PC-3 (cell line): ENCODE results near the gene PLPPR1. TPM values are rescaled to one million over a fixed set of nuclear protein-coding genes. Genes with fewer than 3 reads are reported as not detected.

Experiments used
- ATAC-seq: fragments of 200-7000 bp; cut with Tn5 transposase; 2 replicates; pipeline ENCODE4 v1.9.1; 2020; ENCODE audit warnings: mild to moderate bottlenecking, moderate library complexity
- BruUV-seq: library from RNA; stranded (reverse); fragments of 400-500 nt; replicated peaks from 2 replicates; lab custom pipeline; 2021; lab: Mats Ljungman, UMichigan
- CTCF ChIA-PET: fragments of 300-600 bp; sonication (Branson Sonifier 250); formaldehyde crosslinking; loops from one replicate; lab custom pipeline; 2022; ENCODE audit warnings: antibody characterized with exemption; lab: Charles Lee
- POLR2A ChIA-PET: fragments of 300-600 bp; sonication (Branson Sonifier 250); formaldehyde crosslinking; loops from one replicate; lab custom pipeline; 2022; ENCODE audit warnings: antibody characterized with exemption; ENCODE audit not compliant: unreplicated experiment; lab: Charles Lee
- DNase-seq: peaks from one replicate; pipeline ENCODE4 v3.0.0-alpha.2; 2015
- H2AFZ ChIP-seq: fragments of 300-600 bp; sonication (generic); 2 replicates; pipeline ENCODE4 v1.6.0; 2016; ENCODE audit warnings: antibody characterized with exemption, low read length
- H3F3A ChIP-seq: fragments of 300-600 bp; sonication (generic); one replicate; pipeline ENCODE4 v1.6.0; 2017; ENCODE audit warnings: antibody characterized with exemption, low read length, control low read depth, mild to moderate bottlenecking; ENCODE audit not compliant: unreplicated experiment
- H3K27ac ChIP-seq: fragments of 300-600 bp; sonication (generic); 2 replicates; pipeline ENCODE4 v1.5.1; 2016; ENCODE audit warnings: mild to moderate bottlenecking, low read length
- H3K27me3 ChIP-seq: fragments of 300-600 bp; sonication (generic); 2 replicates; pipeline ENCODE4 v1.6.1; 2016; ENCODE audit warnings: low read length, mixed read lengths
- H3K36me3 ChIP-seq: fragments of 300-600 bp; sonication (generic); 2 replicates; pipeline ENCODE4 v1.6.1; 2016; ENCODE audit warnings: low read depth, mixed run types, low read length, mixed read lengths
- H3K4me1 ChIP-seq: fragments of 300-600 bp; sonication (generic); 2 replicates; pipeline ENCODE4 v1.5.1; 2016; ENCODE audit warnings: low read length; ENCODE audit not compliant: insufficient read depth
- H3K4me2 ChIP-seq: fragments of 300-600 bp; sonication (generic); 2 replicates; pipeline ENCODE4 v1.6.0; 2016; ENCODE audit warnings: low read length
- H3K4me3 ChIP-seq: fragments of 300-600 bp; sonication (generic); 2 replicates; pipeline ENCODE4 v1.5.1; 2016; ENCODE audit warnings: mild to moderate bottlenecking, low read length, mixed read lengths
- H3K79me2 ChIP-seq: fragments of 300-600 bp; sonication (generic); 2 replicates; pipeline ENCODE4 v1.6.1; 2017; ENCODE audit warnings: low read length, mixed read lengths
- H3K9ac ChIP-seq: fragments of 300-600 bp; sonication (generic); 2 replicates; pipeline ENCODE4 v1.6.0; 2016; ENCODE audit warnings: mild to moderate bottlenecking, low read length
- H3K9me2 ChIP-seq: fragments of 300-600 bp; sonication (generic); replicated peaks from 2 replicates; pipeline ENCODE4 v1.6.1; 2016; ENCODE audit warnings: mixed run types, low read length, mixed read lengths
- H3K9me3 ChIP-seq: fragments of 300-600 bp; sonication (generic); 2 replicates; pipeline ENCODE4 v1.6.1; 2016; ENCODE audit warnings: low read length, mixed read lengths
- H4K20me1 ChIP-seq: fragments of 300-600 bp; sonication (generic); 2 replicates; pipeline ENCODE4 v1.6.1; 2016; ENCODE audit warnings: low read length, mixed read lengths
- EZH2 ChIP-seq: fragments of 300-600 bp; sonication (generic); IDR thresholded peaks from one replicate; pipeline ENCODE4 v1.6.1; 2017; ENCODE audit warnings: antibody characterized with exemption, mild to moderate bottlenecking, low read length; ENCODE audit not compliant: unreplicated experiment
- EZH2phosphoT487 ChIP-seq: fragments of 300-600 bp; sonication (generic); IDR thresholded peaks from 2 replicates; pipeline ENCODE4 v1.6.1; 2018; ENCODE audit warnings: mild to moderate bottlenecking, antibody characterized with exemption, low read length, borderline replicate concordance
- intact Hi-C: fragments of 100-400 bp; cut with micrococcal nuclease; formaldehyde crosslinking; loops from 2 replicates; pipeline ENCODE4 v1.9.0; 2023
- total RNA-seq: library from RNA; depleted of rRNA; stranded (reverse); fragments of >200 nt; gene quantifications from 2 replicates; pipeline ENCODE4 v1.2.3, GENCODE V29; 2014
- TF ChIP-seq, protein P1 (sequence below): fragments of 300-600 bp; sonication (generic); conservative IDR thresholded peaks from 2 replicates; pipeline ENCODE4 v1.5.1; 2017; ENCODE audit warnings: antibody characterized with exemption, low read depth, mild to moderate bottlenecking, low read length

Gene PLPPR1
- total RNA-seq, 1 experiment from 2014 or later: not detected

DNA sequence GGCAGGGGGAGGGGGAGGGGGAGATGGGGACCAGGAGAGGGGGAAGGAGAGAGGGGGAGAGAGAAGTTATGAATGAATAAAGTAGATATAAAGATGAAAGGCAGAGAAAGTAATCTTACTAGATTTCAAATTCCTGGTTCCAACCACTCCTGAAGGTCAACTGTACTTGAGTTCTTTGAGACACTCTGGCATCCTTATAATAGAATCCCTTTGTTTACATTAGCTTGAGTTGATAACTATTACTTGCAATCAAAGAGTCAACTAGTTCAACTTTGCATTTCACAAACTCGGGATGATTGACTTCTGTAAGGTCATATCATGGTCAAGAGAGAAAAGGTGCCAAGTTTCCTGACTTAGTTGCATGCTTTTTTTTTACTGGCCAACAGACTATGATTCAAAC, 314.1 kb downstream of the PLPPR1 start:
- Histone ChIP-seq H4K20me1 (no peaks in the 10 kb centered on the region), H3K9me2 (no peaks in the 10 kb centered on the region), H3K27ac (no peak overlapping the region), H3K27me3 (peaks cover 3% of the 10 kb centered on the region; the same call in 1 of the 2 replicates), H2AFZ (no peak overlapping the region), H3K9ac (no peak overlapping the region), H3K79me2 (no peaks in the 10 kb centered on the region), H3K4me1 (no peaks in the 10 kb centered on the region), H3K4me2 (no peak overlapping the region), H3K36me3 (no peaks in the 10 kb centered on the region), H3K4me3 (no peak overlapping the region), H3F3A (no peaks in the 10 kb centered on the region), H3K9me3 (no peaks in the 10 kb centered on the region)
- ATAC-seq (no peak), DNase-seq (no peak)
- ChIA-PET CTCF (no interaction called here), POLR2A (no interaction called here)
- intact Hi-C loops: no loop called here
- BruUV-seq: no TSS peak
- TF ChIP-seq, protein P1, sequence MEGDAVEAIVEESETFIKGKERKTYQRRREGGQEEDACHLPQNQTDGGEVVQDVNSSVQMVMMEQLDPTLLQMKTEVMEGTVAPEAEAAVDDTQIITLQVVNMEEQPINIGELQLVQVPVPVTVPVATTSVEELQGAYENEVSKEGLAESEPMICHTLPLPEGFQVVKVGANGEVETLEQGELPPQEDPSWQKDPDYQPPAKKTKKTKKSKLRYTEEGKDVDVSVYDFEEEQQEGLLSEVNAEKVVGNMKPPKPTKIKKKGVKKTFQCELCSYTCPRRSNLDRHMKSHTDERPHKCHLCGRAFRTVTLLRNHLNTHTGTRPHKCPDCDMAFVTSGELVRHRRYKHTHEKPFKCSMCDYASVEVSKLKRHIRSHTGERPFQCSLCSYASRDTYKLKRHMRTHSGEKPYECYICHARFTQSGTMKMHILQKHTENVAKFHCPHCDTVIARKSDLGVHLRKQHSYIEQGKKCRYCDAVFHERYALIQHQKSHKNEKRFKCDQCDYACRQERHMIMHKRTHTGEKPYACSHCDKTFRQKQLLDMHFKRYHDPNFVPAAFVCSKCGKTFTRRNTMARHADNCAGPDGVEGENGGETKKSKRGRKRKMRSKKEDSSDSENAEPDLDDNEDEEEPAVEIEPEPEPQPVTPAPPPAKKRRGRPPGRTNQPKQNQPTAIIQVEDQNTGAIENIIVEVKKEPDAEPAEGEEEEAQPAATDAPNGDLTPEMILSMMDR: no peak
- TF ChIP-seq EZH2phosphoT487: no peak
- no peak for TF ChIP-seq EZH2

- Histone ChIP-seq H4K20me1 (no peaks in the 10 kb centered on the region), H3K9ac (no peak overlapping the region), H3K9me3 (no peaks in the 10 kb centered on the region), H3K79me2 (no peaks in the 10 kb centered on the region), H3K36me3 (no peaks in the 10 kb centered on the region), H3K27me3 (peaks cover 5% of the 10 kb centered on the region; the same call in 1 of the 2 replicates), H3K4me3 (no peak overlapping the region), H2AFZ (no peak overlapping the region), H3K9me2 (no peaks in the 10 kb centered on the region), H3F3A (no peaks in the 10 kb centered on the region), H3K4me1 (no peaks in the 10 kb centered on the region), H3K4me2 (no peak overlapping the region), H3K27ac (no peak overlapping the region)
- intact Hi-C loops: no loop called here
- DNase-seq (no peak), ATAC-seq (no peak)
- BruUV-seq: no TSS peak
- ChIA-PET POLR2A (no interaction called here), CTCF (no interaction called here)
- TF ChIP-seq EZH2phosphoT487: no peak
- TF ChIP-seq EZH2: no peak
- TF ChIP-seq, protein P1: no peak
Observed at GRCh38 chr9:101350285-101350684, 321.8 kb downstream of the PLPPR1 start.

DNA sequence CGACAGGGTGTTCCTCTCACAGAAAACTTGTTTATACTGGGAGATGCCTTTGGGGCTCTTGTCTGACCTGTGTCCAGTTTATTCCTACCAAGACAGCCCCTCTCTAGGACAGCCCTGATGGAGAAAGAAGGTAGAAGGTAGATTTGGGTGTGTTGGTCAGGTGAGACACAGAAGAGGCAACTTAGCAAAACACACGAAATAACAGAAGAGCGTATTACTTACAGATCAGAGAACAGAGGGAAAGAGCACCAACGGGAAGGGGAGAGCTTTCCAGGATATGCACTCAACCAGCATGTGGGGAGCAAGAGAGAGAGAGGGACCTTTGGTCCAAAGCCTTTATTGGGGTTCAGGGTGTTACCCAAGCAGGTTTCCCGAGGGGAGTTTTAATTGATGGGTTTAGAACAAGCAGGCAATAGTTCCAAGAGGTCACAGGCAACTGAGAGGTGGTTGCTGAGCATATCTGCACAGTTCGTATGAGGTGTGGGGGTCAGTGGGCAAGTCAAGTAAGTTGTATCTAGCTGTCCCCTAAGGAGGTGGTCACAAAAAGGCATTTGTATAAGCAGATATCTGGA, 324.5 kb downstream of the PLPPR1 start:
- TF ChIP-seq, protein P1: no peak
- TF ChIP-seq EZH2phosphoT487: no peak
- no peak for TF ChIP-seq EZH2
- H3K36me3 ChIP-seq: no peaks in the 10 kb centered on the region
- CTCF ChIA-PET: no interaction called here
- H2AFZ ChIP-seq: no peak overlapping the region
- no peaks in the 10 kb centered on the region for H3K79me2 ChIP-seq
- no peak for ATAC-seq
- BruUV-seq: no TSS peak
- H3K9me2 ChIP-seq: no peaks in the 10 kb centered on the region
- intact Hi-C loops: no loop called here
- H3K9me3 ChIP-seq: no peaks in the 10 kb centered on the region
- no peak for DNase-seq
- no peaks in the 10 kb centered on the region for H3K4me1 ChIP-seq
- H3K9ac ChIP-seq: no peak overlapping the region
- POLR2A ChIA-PET: no interaction called here
- H3K4me2 ChIP-seq: no peak overlapping the region
- H4K20me1 ChIP-seq: no peaks in the 10 kb centered on the region
- no peak overlapping the region for H3K27ac ChIP-seq
- no peak overlapping the region for H3K4me3 ChIP-seq
- H3K27me3 ChIP-seq: no peaks in the 10 kb centered on the region
- no peaks in the 10 kb centered on the region for H3F3A ChIP-seq
